HL-60 (cell line): ENCODE data around the gene IRS2.

Experiments used
- CTCF ChIP-seq: IDR thresholded peaks from one replicate; pipeline ENCODE4 v1.5.1; 2011; ENCODE audit warnings: low read length, control low read depth, inconsistent platforms; ENCODE audit not compliant: insufficient read depth
- REST ChIP-seq: IDR thresholded peaks from 2 replicates; pipeline ENCODE4 v1.6.1; 2012; ENCODE audit warnings: low read depth; ENCODE audit not compliant: insufficient replicate concordance

GRCh38 chr13:109748677-109749076, 37.7 kb downstream of the IRS2 start:
- no peak for TF ChIP-seq CTCF
- no peak for TF ChIP-seq REST
